Measurements from ENCODE around the gene CCR5AS.

DNA sequence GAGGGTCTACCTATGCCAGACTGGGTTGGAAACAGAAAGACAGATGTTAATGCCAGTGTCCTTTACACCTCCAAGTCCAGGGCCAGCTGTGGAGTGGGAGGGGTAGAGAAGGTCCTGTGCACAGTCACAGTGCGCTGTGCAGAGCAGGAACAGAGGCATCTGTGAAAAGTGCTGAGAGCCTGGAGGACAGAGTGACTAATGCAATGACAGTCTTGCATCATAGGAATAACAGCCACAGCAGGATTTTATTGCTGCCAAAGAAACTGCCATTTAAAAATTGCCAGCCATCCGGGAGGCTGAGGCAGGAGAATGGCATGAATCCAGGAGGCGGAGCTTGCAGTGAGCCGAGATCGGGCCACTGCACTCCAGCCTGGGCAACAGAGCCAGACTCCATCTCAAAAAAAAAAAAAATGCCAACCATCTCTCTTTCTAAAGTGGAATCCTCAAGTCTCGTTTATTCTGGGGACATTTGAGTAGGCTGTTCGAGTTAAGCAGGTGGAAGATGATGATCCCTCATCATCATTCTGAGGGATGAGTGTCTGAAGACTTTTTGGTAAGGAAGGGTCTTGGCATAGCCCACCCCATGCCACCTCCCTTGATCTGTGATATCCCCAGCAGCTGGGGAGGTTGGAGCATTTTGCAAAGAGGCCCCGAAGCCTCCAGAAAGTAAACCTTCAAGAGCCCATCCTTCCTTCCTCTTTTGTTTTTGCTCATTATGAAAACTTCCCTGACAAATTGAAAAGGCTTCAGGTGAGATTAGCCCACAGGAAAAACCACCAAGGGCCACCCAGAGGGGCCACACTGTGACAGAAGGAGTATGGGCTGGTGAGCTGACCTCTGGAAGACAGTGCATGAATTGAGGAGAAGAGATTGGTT, 45.2 kb downstream of the CCR5AS start:
- no peak for TF ChIP-seq CTCF (IDR thresholded peaks at IDR 0.05; ENCODE audit: low read depth, low read length)
- TF ChIP-seq EZH2phosphoT487 (IDR thresholded peaks at IDR 0.05; ENCODE audit: low read depth) = no peak

Measured in OCI-LY3 (cell line).